Astrocyte of the spinal cord (primary cell): Measurements from ENCODE around the gene COL23A1.

Experiments
- DNase-seq: peaks from one replicate; pipeline ENCODE4 v3.0.0; 2011; ENCODE audit warnings: low read depth, low spot score
- H3K4me3 ChIP-seq: 2 replicates; pipeline ENCODE4 v1.5.1; 2011; ENCODE audit warnings: low read depth, mild to moderate bottlenecking, low read length, moderate library complexity
- in situ Hi-C: cut with HindIII; loops from 2 replicates; pipeline ENCODE4 v1.10.0; 2017; ENCODE audit warnings: low sequenced_read_pairs
- TF ChIP-seq, protein P1 (sequence below): IDR thresholded peaks from 2 replicates; pipeline ENCODE4 v1.5.1; 2012; ENCODE audit warnings: low read depth, mild to moderate bottlenecking, low read length, inconsistent platforms

COL23A1 gene

DNA sequence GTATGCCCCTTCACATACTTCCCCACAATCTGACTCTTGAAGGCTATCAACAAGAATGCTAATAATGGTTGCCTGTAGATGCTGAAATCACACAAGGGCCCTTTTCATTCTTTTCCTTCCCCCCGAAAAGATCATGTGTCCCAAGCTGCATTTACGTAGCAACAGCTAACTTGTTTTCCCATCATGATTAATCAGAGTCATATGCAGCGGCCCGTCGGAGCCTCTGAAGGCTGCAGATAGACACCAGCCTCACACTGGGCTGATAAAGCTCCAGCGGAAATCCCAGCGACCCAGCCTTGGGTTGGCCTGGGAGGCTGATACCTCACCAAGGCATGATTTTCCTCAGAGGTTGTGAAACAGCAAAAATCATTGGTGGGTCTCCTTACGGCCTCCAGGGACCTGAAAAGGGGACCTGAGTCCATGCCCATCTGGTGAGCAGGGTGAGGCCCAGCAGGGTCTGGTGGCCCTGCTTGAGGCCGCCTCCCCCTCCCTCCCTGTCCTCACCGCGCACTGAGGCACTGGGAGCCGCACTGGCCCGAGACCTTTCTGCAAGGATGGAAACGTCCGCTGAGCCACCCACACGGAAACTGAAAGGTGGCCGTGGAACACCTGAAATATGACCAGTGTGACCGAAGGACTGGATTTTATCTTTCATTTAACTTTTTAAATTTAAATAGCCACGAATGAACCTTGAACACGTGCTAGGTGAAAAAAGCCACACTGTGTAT is 243.4 kb downstream of the COL23A1 start:
- no peak for DNase-seq
- TF ChIP-seq, protein P1, sequence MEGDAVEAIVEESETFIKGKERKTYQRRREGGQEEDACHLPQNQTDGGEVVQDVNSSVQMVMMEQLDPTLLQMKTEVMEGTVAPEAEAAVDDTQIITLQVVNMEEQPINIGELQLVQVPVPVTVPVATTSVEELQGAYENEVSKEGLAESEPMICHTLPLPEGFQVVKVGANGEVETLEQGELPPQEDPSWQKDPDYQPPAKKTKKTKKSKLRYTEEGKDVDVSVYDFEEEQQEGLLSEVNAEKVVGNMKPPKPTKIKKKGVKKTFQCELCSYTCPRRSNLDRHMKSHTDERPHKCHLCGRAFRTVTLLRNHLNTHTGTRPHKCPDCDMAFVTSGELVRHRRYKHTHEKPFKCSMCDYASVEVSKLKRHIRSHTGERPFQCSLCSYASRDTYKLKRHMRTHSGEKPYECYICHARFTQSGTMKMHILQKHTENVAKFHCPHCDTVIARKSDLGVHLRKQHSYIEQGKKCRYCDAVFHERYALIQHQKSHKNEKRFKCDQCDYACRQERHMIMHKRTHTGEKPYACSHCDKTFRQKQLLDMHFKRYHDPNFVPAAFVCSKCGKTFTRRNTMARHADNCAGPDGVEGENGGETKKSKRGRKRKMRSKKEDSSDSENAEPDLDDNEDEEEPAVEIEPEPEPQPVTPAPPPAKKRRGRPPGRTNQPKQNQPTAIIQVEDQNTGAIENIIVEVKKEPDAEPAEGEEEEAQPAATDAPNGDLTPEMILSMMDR = no peak
- in situ Hi-C loops = no loop called here
- H3K4me3 ChIP-seq = no peak overlapping the region

DNA sequence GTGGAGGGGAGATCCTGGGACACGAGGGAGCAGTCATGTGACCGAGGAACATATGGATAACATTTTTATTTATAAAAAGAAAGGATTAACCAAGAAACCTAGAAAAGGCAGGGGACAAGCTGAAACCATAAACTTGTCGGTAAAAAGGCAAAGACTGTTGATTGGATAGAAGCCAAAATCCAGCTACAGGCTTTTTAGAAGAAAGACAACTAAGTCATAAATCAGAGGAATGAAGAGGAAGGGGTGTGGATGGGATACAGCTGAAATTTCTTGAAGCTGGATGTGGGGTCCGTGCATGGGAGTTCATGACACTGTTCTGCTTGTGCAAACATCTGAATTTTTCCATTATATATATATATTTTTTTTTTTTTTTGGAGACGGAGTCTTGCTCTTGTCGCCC is 246.9 kb downstream of the COL23A1 start:
- DNase-seq = no peak
- in situ Hi-C loops = no loop called here
- TF ChIP-seq, protein P1 = no peak
- H3K4me3 ChIP-seq = no peak overlapping the region

- no peak overlapping the region for H3K4me3 ChIP-seq
- TF ChIP-seq, protein P1 = no peak
- DNase-seq = no peak
- in situ Hi-C loops = no loop called here
Observed at GRCh38 chr5:178341851-178342140, 248.4 kb downstream of the COL23A1 start.

DNA sequence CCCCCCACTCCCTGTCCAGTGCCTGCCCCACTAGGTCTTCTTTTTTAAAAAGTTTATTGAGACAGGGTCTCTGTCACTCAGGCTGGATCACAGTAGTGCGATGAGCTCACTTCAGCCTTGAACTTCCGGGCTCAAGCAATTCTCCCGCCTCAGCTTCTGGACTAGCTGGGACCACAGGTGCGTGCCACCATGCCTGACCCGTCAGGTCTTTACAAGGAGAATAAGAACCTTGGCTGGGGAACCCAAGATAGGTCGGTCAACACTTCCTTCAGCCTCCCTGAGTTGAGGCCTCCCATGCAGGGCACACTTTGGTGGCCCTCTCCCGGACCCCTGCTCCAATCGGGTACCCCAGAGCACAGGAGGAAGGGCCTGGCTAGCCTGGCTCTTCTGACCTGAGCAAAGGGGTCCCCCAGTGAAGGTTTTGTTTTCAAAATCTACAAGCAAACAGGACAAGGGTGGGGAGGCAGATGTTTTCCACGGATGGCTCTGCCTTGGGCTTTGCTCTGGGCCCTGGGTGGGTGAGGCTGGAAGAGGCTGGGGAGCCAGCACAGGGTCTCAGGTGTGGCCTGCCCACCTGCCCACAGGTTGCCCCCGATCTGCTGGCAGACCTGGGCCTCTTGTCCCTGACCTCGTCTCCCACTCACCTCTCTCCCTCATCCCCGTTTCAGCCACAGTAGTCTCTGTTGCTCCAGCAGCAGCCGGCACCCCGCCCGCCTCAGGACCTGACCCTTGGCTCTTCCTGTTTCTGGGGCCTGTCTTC is 248.9 kb downstream of the COL23A1 start:
- TF ChIP-seq, protein P1 = no peak
- no peak overlapping the region for H3K4me3 ChIP-seq
- in situ Hi-C loops = no loop called here
- DNase-seq = no peak

GRCh38 chr5:178340637-178341036 is 249.6 kb downstream of the COL23A1 start:
- DNase-seq = no peak
- H3K4me3 ChIP-seq = no peak overlapping the region
- TF ChIP-seq, protein P1 = no peak
- in situ Hi-C loops = no loop called here

- TF ChIP-seq, protein P1 = no peak
- no peak for DNase-seq
- H3K4me3 ChIP-seq = no peak overlapping the region
- in situ Hi-C loops = no loop called here
Observed at GRCh38 chr5:178340187-178340586, 250.0 kb downstream of the COL23A1 start.
